NCI-H1417 (cell line): Measurements from ENCODE around the gene KRTDAP.
"Not testable (repeated sequence)": the region's sequence is repeated elsewhere in the genome, so short reads cannot be mapped to it uniquely, and the experiment has no call there.

Experiments
- DNase-seq, 3 experiments: peaks; one replicate each; lab custom pipeline; 2025; lab: John Stamatoyannopoulos, UW

KRTDAP gene

DNA sequence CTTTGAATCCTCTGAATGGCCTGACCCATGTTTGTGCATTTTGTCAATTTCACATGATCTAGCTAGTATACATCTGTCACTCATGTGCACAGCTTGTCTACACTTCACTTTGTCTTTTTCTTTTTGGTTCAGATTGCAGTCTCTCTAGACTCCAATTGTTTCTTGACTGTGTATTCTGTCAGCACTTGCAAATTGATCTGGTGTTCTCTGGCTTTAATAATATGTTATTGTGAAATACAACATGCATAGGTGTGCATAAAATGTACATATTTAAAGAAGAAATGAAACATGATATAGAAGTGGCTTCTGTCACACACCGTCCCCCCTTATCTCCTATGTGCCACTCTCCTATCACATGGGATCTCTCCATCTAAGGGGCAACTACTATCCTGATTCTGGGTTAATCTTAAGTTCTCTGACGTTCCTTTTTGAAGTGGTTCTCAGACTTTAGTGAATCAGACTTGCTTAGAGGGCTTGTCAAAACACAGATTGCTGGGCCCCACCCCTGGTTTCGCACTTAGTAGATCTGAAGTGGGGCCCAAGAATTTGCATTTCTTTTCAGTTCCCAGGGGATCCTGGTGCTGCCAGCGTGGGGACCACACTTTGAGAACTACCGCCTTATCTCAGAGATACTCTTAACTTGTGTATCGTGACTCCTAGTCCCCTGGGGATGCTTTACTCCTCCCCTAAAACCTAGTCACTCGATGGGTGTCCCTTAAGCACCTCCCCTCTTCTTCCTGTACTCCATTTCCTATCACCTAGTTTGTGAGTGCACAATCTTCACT lies 5.8 kb downstream of the KRTDAP start:
- no peak for DNase-seq

DNA sequence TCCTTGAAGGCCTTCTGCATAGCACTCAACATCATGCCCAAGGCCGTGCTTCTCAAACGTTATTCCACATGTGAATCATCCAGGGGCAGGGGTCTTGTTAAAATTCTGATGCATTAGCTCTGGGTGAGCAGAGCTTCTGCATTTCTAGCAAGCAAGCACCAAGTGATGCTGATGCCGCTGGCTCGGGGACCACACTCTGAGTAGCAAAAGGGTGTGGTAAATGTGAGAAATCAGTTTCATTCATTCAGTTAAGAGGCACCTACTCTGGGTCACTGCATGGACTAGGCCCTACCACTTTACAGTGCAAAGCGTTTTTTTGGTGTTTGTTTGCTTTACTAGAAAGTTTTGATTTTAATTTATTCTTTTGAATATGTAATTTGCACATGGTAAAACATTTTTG lies 7.2 kb downstream of the KRTDAP start:
- DNase-seq: no peak

DNA sequence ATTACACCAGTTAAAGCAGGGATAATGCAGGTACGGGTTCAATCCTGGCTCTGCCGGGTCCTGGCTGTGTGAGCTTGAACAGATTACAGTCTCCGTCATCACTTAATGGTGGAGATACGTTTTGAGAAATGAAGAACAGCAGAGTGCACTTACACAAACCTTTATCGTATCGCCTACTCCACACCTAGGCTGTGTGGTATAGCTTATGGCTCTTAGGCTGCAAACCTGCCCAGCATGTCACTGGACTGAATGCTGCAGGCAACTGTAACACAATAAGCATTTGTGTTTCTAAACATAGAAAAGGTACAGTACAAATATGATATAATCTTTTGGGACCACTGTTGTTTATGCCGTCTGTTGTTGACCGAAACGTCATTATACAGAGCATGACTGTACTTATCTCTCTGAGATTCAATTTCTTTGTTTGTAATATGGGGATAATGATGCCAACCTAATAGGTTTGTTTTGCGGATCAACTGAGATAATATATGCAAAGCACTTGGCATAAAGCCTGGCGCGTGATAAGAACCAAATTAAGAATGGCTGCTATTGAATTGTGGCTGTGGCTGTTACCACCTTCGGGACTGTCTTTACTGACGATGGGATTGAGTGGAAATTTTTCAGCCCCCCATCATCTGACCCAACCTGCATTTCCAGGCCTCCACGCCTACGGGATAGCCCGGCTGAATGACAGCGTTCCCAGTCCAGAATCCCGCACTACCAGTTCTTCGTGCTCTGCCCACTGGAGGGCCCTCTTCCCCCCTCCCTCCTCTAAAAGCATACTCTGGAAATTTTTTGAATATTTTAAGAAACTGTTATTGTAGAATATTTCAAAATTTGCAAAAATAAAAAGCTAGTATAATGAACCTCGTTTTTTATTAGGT lies 11.2 kb downstream of the KRTDAP start:
- DNase-seq: peak in 2 of 3 experiments; percentile 5 to 55

DNA sequence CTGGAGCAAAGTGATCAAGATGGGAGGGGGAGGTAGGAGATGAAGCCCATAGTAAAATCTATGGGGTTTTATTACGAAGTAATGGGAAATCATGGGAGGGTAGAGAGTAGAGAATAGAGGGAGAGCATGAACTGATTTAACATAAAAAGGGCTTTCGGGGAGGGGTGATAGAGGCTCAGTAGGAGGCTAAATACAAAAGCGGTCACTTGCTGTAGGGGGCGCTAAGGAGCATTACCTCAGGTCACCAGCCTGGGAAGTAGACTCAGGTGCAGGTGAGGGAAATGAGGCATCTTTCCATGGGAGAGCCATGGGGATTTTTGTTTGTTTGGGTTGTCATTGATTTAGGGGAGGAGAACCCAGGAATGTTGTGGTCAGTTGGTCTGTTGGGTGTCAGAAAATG lies 14.1 kb downstream of the KRTDAP start:
- no peak for DNase-seq

DNA sequence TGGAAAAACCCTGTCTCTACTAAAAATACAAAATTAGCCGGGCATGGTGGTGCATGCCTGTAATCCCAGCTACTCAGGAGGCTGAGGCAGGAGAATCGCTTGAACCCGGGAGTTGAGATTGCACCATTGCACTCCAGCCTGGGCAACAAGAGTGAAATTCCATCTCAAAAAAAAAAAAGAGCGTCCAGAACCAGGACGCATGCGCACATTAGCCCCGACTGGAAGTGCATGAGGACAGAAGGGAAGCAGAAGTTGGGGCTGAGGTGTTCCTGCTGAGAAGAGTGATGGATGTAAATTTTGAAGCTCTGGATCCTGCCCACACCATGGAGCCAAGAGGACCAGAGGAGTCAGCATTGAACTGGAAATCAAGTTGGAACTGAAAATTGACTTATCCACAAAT lies 15.7 kb downstream of the KRTDAP start:
- DNase-seq: not testable (repeated sequence)

DNA sequence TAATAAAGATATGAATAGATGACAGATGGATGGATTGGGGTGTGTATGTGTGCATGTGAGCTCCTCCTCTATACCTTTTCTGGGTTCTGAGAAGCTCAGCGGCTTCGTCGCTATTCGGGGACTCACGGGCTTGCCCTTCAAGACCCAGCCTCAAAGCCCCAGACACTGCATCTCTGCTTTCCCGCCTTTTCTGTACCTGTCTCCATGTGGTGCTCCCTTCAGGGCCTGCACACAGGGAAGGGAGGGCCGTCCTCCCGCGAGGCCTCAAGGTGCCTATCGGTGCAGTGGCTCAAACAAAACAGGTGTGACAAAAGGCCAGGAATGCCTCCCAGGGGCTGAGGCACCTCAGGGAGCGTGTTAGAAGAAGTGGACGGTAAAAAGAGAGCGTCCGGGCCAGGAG lies 16.2 kb downstream of the KRTDAP start:
- no peak for DNase-seq

DNA sequence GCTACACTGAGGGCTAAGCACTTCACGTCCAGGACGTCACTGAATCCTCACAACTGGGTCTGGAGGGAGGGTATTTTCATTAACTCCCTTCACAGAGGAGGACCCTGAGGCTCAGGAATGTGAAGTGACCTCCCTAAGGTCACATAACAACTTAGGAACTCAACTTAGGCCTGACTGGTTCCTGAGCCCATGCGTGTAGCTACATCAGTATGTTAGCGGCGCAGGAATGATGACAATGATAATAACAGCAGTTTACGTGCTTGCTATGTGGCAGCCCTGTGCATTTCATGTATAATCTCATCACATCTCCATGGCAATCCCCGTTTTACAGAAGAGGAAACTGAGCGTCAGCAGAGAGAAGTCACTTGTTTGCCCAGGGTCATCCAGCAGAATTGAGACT lies 18.3 kb downstream of the KRTDAP start:
- no peak for DNase-seq

DNA sequence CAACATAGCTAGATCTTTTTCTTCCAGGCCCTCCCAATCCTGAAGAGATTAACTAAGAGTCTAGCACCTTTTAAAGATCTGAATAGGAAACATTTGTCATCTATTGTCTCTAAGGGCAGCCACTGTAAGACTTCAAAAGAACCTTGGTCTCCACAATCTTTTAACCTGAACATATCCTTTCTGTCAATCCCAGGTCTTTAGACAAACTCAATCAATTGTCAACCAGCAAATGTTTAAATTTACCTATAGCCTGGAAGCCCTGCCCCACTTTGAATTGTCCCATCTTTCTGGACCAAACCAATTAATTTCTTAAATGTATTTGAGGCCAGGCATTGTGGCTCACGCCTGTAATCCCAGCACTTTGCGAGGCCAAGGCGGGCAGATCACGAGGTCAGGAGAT lies 19.2 kb downstream of the KRTDAP start:
- DNase-seq: not testable (repeated sequence)

DNA sequence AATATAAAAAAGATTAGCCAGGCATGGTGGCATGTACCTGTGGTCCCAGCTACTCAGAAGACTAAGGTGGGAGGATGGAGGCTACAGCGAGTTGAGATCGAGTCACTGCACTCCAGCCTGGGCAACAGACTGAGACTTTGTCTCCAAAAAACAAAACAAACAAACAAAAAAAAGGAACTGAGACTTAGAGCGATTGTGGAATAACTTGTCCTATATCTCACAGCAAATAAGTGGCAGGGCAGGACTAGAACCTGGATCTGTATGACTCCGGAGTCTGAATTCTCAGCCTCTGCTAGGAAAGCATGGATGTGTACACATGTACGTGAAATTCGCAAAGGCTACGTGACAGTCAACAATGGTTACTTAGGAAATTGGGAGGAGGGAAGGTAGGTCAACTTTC lies 20.1 kb downstream of the KRTDAP start:
- DNase-seq: no peak

DNA sequence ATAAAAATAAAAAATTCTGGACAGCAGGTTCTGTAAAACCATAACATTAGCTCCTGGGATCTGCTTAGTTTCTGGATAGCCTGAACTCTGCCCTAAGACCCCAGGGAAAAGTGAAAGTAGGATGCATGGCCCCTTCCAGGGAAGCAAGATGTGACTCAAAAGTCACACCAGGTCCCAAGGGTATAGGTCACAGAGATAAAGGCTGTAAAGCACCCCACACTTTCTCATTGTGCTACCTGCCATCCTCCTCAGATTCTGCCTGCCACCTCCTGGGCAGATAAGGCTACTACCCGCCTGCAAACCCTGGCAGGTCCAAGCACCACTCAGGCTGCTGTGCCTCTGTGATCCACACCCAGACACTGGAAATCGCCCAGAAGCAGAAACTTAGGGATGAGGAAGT lies 21.6 kb downstream of the KRTDAP start:
- peak; percentile 3 to 49 (median 12) for DNase-seq

DNA sequence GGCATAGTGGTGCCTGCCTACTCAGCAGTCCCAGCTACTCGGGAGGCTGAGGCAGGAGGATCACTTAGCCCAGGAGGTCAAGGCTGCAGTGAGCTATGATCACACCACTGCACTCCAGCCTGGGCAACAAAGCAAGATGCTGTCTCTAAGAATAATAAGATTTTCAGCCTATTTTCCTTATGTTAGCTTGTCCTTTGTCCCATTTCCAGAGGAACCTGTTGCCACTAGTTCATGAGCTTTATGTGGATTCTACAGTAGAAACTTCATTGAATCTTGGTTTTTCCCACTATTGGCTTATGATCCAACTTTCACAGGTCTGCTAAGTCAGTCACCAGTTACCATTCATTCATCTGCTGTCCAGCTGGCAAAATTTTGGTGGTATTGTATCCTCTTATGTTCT lies 24.0 kb downstream of the KRTDAP start:
- no peak for DNase-seq

DNA sequence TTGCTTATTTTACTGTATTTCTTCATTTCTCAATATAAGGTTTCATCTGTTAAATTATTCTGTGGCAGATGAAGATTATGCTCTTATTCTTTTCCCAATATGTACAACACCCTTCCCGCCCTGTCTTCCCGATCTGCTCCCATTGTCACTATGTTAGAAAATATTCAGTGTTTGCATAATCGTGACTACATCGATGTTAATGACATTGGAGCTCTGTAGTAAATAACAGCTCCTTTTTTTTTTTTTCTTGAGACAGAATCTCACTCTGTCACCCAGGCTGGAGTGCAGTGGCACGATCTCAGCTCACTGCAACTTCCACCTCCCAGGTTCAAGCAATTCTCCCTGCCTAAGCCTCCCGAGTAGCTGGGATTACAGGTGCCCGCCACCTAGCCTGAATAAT lies 27.3 kb downstream of the KRTDAP start:
- DNase-seq: not testable (repeated sequence)

DNA sequence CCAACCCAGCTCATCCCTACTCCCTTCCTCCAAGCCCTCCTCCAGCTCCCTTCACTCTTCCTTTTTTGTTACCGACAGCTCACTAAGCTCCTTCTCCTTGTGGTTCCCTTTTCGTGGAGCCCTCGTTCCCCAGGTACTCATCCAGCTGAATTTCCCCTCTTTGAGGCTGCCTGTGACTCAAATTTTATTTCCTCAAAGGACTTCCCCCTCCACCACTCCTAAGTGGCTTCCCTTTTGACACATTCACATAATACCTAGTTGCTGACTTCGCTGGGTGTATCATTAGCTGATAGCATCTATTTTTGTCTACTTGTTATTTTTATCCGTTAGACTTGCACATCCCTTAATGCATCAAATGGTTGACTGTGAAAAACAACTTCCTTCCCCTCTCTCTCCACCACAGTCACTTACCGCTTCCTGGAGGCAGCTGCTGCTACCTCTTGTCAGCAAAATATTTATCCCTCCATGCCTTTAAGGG lies 27.7 kb downstream of the KRTDAP start:
- no peak for DNase-seq

DNA sequence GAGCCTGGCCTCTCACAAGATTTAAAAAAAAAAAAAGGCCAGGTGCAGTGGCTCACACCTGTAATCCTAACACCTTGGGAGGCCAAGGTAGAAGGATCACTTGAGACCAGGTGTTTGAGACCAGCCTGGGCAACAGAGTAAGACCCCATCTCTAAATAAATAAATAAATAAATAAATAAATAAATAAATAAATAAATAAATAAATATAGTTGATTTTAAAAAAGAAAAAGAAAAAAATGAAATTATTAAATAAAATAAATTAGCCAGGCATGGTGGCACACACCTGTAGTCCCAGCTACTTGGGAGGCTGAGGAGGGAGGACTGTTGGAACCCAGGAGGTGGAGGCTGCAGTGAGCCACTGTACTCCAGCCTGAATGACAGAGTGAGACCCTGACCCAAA lies 28.5 kb downstream of the KRTDAP start:
- not testable (repeated sequence) for DNase-seq

DNA sequence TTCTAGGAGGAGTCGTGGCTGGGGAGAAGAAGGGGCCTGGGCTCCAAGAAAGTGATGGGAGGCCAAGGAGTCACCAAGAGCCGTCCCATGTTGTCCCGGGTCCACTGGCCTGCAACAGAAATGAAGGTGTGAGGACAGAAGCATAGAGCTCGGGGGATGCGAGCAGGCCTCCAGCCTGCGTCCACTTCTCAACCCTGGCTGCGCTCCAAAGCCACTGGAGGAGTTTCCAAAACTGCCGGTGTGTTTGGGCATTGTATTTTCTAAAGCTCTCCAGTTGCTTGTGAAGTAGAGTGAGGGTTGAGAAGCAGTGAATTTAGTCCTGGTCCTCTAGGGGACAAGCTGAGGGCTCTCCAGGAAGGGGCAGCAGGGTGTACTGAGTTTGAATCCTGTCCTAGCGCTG lies 29.2 kb downstream of the KRTDAP start:
- DNase-seq: no peak

DNA sequence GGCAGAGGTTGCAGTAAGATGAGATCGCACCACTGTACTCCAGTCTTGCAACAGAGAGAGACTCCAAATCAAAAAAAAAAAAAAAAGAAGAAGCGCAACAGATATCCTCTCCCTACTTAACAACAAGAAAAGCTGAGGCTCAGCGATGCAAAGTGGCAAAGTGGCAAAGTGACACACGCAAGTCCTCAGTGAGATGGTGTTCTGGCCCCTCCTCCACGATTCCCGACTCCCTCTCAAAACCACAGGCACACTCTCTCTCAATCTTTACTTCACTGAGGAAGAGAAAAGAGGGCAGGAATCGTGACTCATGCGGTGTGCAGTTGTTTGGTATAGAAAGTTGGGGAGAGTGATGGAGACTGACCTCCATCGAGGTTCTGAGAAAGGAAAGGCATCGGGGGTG lies 29.7 kb downstream of the KRTDAP start:
- DNase-seq: no peak

DNA sequence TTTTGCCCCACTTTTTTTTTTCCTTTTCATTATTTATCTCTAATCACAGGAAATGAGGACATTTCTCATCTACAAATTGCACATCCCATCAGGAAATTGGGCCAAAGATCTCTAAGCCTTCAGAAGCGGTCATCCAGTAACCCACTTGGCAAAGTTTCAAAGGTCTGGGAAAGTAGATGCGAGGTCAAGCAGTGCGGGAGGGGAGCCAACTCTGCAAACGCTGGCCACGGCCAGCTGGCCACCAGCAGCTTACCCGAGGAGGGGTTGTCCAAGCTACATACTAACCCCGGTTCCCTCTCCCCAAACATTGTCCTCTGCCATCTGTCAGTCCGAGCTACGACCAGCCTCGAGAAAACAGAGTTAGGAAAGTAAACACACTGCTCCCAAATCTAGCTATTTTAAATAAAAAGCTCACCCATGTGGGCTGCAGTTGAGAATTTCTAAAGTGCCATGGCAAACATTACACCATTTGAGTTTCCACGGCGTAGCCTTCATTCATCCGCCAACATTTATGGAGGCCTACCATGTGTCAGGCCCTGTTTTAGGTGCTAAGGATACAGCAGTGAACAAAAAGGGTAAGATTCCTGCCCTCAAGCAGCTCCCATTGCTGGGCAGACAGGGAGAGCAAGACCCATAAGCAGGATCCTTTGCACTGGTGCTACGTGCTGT lies 30.7 kb downstream of the KRTDAP start:
- DNase-seq: no peak

DNA sequence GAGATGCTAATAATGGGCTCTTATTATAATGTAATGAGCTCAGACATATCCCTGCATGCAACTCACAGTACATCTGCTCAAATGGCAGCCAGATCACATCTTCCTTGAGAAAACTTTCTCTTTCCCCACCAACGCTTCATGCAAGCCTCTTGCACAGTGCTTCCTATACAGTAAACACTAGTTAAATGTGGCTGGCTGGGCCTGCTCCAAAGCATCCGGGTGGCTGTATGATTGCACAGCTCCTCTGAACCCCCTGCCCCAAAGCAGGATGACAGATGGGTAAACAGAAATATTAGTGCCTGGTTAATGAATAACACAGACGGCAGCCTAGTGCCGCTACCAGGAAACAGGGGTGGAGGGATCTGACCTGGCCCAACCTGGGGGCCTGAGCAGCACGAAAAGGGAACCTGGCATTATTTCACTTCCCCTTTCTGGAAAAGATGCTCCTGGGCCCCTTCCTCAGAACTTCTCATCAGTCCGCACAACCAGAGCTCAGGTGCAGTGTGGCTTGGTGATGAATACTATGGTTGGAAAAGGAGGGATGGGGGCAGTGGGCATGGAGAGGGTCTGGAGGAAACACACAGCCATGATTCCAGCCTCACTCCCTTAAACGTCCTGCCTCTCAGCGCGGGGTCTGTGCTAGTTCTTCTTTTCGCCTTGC lies 31.4 kb downstream of the KRTDAP start:
- no peak for DNase-seq

DNA sequence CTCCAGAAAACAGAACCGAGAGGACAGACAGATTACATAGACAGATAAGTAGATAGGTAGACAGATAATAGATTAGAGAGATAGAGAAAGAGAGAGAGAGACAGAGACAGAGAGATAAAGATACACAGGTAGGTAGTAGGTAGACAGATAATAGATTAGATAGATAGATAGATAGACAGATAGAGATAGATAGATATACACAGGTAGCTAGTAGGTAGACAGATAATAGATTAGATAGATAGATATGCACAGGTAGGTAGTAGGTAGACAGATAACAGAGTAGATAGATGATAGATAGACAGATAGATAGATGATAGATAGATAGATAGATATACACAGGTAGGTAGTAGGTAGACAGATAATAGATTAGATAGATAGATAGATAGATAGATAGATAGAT lies 32.1 kb downstream of the KRTDAP start:
- DNase-seq: no peak

DNA sequence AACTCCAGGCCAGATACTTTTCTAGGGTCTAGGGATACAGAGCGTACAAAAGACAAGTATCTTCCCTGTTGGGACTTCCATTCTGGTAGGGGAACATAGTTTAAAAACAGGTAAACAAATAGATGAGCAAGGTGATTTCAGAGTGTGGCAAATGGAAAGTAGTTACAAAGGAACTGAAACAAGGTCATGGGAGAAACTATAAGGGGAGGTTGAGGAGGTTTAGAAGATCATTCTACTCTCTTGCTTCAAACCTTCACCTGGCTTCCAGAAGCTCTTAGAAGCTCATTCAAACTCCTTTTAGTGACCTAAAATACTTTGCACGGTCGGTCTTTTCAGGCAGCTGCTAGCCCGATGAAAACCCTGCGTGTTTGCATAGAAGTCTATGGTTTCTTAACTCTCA lies 33.1 kb downstream of the KRTDAP start:
- DNase-seq: no peak

DNA sequence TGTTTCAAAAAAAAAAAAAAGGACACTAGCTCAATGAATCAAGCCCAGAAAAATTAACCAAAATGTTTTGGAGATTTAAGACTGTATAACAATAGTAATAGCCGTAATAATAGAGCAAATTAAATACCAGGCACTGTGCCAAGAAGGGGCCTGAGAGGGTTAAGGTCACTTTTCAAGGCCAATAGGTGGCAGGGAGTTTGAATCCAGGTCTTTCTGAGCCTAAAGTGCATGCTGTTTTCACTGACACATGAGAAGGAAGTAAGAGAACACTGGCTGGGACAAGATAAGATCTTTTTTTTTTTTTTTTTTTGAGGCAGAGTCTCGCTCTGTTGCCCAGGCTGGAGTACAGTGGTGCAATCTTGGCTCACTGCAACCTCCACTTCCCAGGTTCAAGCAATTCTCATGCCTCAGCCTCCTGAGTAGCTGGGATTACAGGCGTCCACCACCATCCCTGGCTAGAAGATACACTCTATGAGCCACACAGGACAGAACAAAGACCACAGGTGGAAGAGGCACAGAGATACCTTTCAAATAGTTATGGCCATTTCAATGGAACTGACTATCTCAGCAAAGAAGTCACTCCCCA lies 34.6 kb downstream of the KRTDAP start:
- no peak for DNase-seq

DNA sequence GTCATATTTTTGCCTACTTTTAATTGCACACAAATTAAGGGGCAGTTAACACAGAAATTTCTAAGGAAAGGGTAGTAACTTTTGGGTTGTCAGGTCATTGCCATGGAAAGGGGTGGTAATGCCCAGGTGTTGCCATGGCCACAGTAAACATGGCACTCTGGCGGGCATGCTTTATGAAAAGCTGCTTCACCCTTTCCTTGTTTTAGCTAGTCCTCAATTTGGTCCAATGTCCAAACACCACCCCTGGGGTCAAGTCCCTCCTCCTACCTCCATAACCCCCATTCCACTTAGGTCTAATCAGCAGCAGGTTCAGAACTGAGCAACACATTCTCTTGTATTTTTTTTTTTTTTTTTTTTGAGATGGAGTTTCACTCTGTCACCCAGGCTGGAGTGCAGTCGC lies 35.6 kb downstream of the KRTDAP start:
- peak in 1 of 3 experiments; percentile 5 for DNase-seq
